Astrocyte (in vitro differentiated cells and primary cell): Measurements from ENCODE around the gene DCP1B. TPM values are rescaled to one million over a fixed set of nuclear protein-coding genes. Genes with fewer than 3 reads are reported as not detected.
A peak's percentile ranks its signal among the peaks of the same experiment; 100 is the strongest.

Experiments
- DNase-seq: peaks from one replicate; pipeline ENCODE4 v3.0.0-alpha.2; 2010; ENCODE audit warnings: low read depth
- FAIRE-seq: peaks from 2 replicates; lab custom pipeline; 2011; peaks lifted over from hg19 to GRCh38; lab: Jason Lieb, UNC
- H2AFZ ChIP-seq: 2 replicates; pipeline ENCODE4 v1.6.0; 2012; ENCODE audit warnings: low read depth, low read length, inconsistent platforms
- H3K27ac ChIP-seq: 2 replicates; pipeline ENCODE4 v1.5.1; 2011; ENCODE audit warnings: low read depth, low read length, inconsistent platforms
- H3K27me3 ChIP-seq: 2 replicates; pipeline ENCODE4 v1.6.0; 2011; ENCODE audit warnings: low read length, inconsistent platforms; ENCODE audit not compliant: insufficient read depth
- H3K36me3 ChIP-seq: 2 replicates; pipeline ENCODE4 v1.5.1; 2011; ENCODE audit warnings: low read length, inconsistent platforms; ENCODE audit not compliant: insufficient read depth
- H3K4me1 ChIP-seq: 2 replicates; pipeline ENCODE4 v1.5.1; 2011; ENCODE audit warnings: low read length, inconsistent platforms; ENCODE audit not compliant: insufficient read depth
- H3K4me2 ChIP-seq: 2 replicates; pipeline ENCODE4 v1.6.0; 2012; ENCODE audit warnings: low read length, inconsistent platforms
- H3K4me3 ChIP-seq: 2 replicates; pipeline ENCODE4 v1.5.1; 2011; ENCODE audit warnings: low read depth, mild to moderate bottlenecking, low read length, inconsistent platforms; ENCODE audit not compliant: insufficient read depth
- H3K79me2 ChIP-seq: 2 replicates; pipeline ENCODE4 v1.6.0; 2012; ENCODE audit warnings: mild to moderate bottlenecking, low read length, inconsistent platforms; ENCODE audit not compliant: insufficient read depth
- H3K9ac ChIP-seq: 2 replicates; pipeline ENCODE4 v1.6.0; 2012; ENCODE audit warnings: mild to moderate bottlenecking, low read length, inconsistent platforms
- H3K9me3 ChIP-seq: 2 replicates; pipeline ENCODE4 v1.5.1; 2012; ENCODE audit warnings: low read depth, mild to moderate bottlenecking, low read length, inconsistent platforms; ENCODE audit not compliant: insufficient read depth
- H4K20me1 ChIP-seq: 2 replicates; pipeline ENCODE4 v1.6.0; 2012; ENCODE audit warnings: low read length, inconsistent platforms; ENCODE audit not compliant: insufficient read depth
- H3K27ac Mint-ChIP-seq: one replicate; pipeline ENCODE4 v1.8.0; 2021; ENCODE audit warnings: mild to moderate bottlenecking, mixed read lengths; ENCODE audit not compliant: unreplicated experiment
- H3K27me3 Mint-ChIP-seq: one replicate; pipeline ENCODE4 v1.8.0; 2021; ENCODE audit warnings: low read depth, mixed read lengths; ENCODE audit not compliant: unreplicated experiment
- H3K36me3 Mint-ChIP-seq: one replicate; pipeline ENCODE4 v1.8.0; 2021; ENCODE audit warnings: low read depth, mixed read lengths; ENCODE audit not compliant: unreplicated experiment
- H3K4me1 Mint-ChIP-seq: one replicate; pipeline ENCODE4 v1.8.0; 2021; ENCODE audit warnings: low read depth, mixed read lengths; ENCODE audit not compliant: unreplicated experiment
- H3K4me3 Mint-ChIP-seq: one replicate; pipeline ENCODE4 v1.8.0; 2021; ENCODE audit warnings: mild to moderate bottlenecking, moderate library complexity, mixed read lengths; ENCODE audit not compliant: unreplicated experiment
- H3K9me3 Mint-ChIP-seq: one replicate; pipeline ENCODE4 v1.8.0; 2021; ENCODE audit warnings: mild to moderate bottlenecking, mixed read lengths; ENCODE audit not compliant: unreplicated experiment
- EZH2 ChIP-seq: IDR thresholded peaks from 2 replicates; pipeline ENCODE4 v1.6.1; 2012; ENCODE audit warnings: mild to moderate bottlenecking, low read length, inconsistent platforms; ENCODE audit not compliant: insufficient read depth
- total RNA-seq: library from RNA; stranded (reverse); gene quantifications from 2 replicates; pipeline ENCODE4 v1.2.1, GENCODE V29; 2021
- TF ChIP-seq, protein P1 (sequence below): IDR thresholded peaks from 2 replicates; pipeline ENCODE4 v1.5.1; 2011; ENCODE audit warnings: low read depth, mild to moderate bottlenecking, inconsistent platforms, low read length, moderate library complexity; ENCODE audit not compliant: insufficient read depth

Gene DCP1B
- total RNA-seq, 1 donor from 2014 or later, result 13.1 TPM

DNA sequence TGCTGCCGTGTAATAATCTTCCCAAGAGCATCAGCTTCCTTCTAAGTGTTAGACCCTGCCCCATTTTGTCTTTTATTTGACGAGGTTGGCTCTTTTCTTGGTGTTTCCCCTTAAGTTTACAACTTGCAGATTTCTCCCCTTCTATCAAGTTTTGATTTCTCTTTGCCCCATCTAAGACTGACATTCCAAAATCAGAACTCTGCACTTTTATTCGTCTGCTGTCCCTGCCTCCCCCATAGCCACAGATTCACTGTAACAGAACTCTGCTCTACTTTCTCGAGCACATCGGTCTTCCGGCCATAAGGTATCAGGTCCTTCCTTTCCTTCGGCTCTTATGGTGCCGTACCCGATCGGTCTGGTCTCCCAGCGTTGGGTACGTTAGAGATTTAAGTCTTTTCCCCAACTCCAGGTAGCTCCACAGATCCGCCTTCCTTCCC is 563 bp downstream of the DCP1B start:
- no peaks in the 10 kb centered on the region for H3K27me3 ChIP-seq
- no peak for TF ChIP-seq EZH2
- TF ChIP-seq, protein P1, sequence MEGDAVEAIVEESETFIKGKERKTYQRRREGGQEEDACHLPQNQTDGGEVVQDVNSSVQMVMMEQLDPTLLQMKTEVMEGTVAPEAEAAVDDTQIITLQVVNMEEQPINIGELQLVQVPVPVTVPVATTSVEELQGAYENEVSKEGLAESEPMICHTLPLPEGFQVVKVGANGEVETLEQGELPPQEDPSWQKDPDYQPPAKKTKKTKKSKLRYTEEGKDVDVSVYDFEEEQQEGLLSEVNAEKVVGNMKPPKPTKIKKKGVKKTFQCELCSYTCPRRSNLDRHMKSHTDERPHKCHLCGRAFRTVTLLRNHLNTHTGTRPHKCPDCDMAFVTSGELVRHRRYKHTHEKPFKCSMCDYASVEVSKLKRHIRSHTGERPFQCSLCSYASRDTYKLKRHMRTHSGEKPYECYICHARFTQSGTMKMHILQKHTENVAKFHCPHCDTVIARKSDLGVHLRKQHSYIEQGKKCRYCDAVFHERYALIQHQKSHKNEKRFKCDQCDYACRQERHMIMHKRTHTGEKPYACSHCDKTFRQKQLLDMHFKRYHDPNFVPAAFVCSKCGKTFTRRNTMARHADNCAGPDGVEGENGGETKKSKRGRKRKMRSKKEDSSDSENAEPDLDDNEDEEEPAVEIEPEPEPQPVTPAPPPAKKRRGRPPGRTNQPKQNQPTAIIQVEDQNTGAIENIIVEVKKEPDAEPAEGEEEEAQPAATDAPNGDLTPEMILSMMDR, result no peak
- H3K27ac ChIP-seq, result peak overlapping the region; percentile 89
- H3K36me3 ChIP-seq, result no peaks in the 10 kb centered on the region
- Mint-ChIP-seq H3K4me1 (peaks cover 9% of the 10 kb centered on the region), H3K27me3 (no peaks in the 10 kb centered on the region), H3K4me3 (peak overlapping the region; percentile 93), H3K27ac (peak overlapping the region; percentile 84), H3K36me3 (no peaks in the 10 kb centered on the region), H3K9me3 (no peaks in the 10 kb centered on the region)
- H4K20me1 ChIP-seq, result no peaks in the 10 kb centered on the region
- H3K9ac ChIP-seq, result peak overlapping the region; percentile 94
- H3K79me2 ChIP-seq, result peaks cover 39% of the 10 kb centered on the region
- H3K9me3 ChIP-seq, result no peaks in the 10 kb centered on the region
- H3K4me2 ChIP-seq, result peak overlapping the region; percentile 94
- H3K4me3 ChIP-seq, result peak overlapping the region; percentile 95
- peak overlapping the region; percentile 99 for H2AFZ ChIP-seq
- no peak for DNase-seq
- FAIRE-seq, result no peak
- H3K4me1 ChIP-seq, result peaks cover 4% of the 10 kb centered on the region

DNA sequence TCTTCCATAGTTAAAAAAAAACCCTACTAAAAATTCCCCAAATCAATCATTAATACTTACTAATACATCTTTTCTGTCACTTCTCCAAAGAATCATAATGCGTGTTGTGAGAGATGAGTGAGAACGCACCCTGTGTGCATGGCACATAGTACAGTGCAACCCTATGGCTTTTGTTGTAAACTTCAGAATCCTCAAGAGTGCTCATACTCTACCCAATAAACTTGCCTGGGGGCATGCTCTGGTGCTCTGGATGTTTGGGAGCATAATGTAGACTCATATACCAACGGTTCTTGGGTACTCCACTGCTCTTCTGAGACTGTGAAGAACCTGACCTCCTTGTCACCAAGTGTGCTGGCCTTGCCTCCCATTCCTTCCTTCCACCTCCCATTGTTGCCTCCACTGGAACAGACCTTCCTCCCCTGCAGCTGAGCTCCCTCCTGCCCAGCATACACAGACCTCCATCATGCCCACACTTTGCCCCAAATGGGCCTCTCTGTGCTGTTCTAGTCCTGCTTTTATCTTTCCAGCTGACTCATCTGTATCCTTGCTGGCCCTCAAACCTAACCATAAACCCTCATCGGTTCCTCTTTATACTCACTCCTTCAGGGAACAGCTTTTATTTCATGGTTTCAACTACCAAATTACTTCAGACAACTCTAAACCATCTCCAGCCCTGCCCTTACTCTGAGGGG is 8.9 kb downstream of the DCP1B start:
- H3K9me3 ChIP-seq, result no peaks in the 10 kb centered on the region
- H3K27ac ChIP-seq, result no peak overlapping the region
- H3K79me2 ChIP-seq, result peaks cover 15% of the 10 kb centered on the region
- no peaks in the 10 kb centered on the region for H3K4me1 ChIP-seq
- peaks cover 25% of the 10 kb centered on the region for H4K20me1 ChIP-seq
- DNase-seq (no peak), FAIRE-seq (no peak)
- no peaks in the 10 kb centered on the region for H3K27me3 ChIP-seq
- no peaks in the 10 kb centered on the region for H3K27me3 Mint-ChIP-seq
- TF ChIP-seq, protein P1, result no peak
- H3K27ac Mint-ChIP-seq, result no peak overlapping the region
- H3K4me3 Mint-ChIP-seq, result no peak overlapping the region
- peaks cover 19% of the 10 kb centered on the region for H3K36me3 ChIP-seq
- H3K36me3 Mint-ChIP-seq, result peaks cover 12% of the 10 kb centered on the region
- peaks cover 22% of the 10 kb centered on the region for H3K4me1 Mint-ChIP-seq
- no peak overlapping the region for H3K4me2 ChIP-seq
- H3K4me3 ChIP-seq, result no peak overlapping the region
- no peak overlapping the region for H3K9ac ChIP-seq
- no peak overlapping the region for H2AFZ ChIP-seq
- no peaks in the 10 kb centered on the region for H3K9me3 Mint-ChIP-seq

DNA sequence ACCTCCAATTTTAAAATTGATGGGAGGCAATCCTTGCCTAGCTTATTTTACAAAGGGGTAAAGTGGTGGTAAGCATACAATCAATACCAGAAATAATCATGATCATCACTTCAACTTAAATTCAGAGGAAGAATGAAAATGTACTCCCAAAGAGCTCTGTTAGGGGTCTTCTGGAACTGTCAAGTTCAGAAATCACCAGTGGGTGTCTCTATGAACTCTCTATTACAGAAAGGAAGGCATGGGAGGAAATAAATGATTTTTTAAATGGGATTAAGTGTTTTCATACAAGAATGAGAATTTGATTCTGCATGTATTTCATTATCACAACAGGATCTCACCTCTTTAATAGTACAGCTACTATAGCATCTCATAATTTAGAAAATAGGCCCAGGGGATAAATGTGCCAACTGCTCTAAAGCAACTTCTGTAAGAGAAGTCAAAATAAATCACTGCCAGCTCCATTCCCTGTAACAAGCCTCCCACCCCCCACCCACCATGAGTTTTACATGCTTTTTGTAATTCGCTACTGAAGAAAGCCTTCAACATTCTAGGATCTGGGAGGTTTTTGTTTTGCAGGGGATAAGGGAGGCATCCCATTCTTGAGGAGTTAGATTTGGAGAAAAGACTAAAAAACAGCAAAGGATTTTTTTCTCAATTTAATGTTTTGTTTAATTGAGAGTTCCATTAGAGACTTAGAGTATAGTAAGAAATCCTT is 9.7 kb downstream of the DCP1B start:
- no peak overlapping the region for H3K4me2 ChIP-seq
- no peak overlapping the region for H3K27ac Mint-ChIP-seq
- no peaks in the 10 kb centered on the region for H3K4me1 ChIP-seq
- no peaks in the 10 kb centered on the region for H3K9me3 Mint-ChIP-seq
- no peak overlapping the region for H3K9ac ChIP-seq
- DNase-seq, result no peak
- no peaks in the 10 kb centered on the region for H3K27me3 ChIP-seq
- peaks cover 12% of the 10 kb centered on the region for H3K79me2 ChIP-seq
- H2AFZ ChIP-seq, result no peak overlapping the region
- peaks cover 22% of the 10 kb centered on the region for H3K4me1 Mint-ChIP-seq
- H4K20me1 ChIP-seq, result peaks cover 25% of the 10 kb centered on the region
- peaks cover 19% of the 10 kb centered on the region for H3K36me3 ChIP-seq
- H3K27ac ChIP-seq, result peak overlapping the region; percentile 54
- no peak overlapping the region for H3K4me3 ChIP-seq
- H3K9me3 ChIP-seq, result no peaks in the 10 kb centered on the region
- no peak for FAIRE-seq
- peaks cover 16% of the 10 kb centered on the region for H3K36me3 Mint-ChIP-seq
- TF ChIP-seq, protein P1, result no peak
- TF ChIP-seq EZH2, result no peak
- no peak overlapping the region for H3K4me3 Mint-ChIP-seq
- H3K27me3 Mint-ChIP-seq, result no peaks in the 10 kb centered on the region
